ENCODE data around the gene MTERF4. TPM values are rescaled to one million over a fixed set of nuclear protein-coding genes. Genes with fewer than 3 reads are reported as not detected.

The MTERF4 gene
- total RNA-seq, 1 experiment from 2014 or later = 13.6 TPM

DNA sequence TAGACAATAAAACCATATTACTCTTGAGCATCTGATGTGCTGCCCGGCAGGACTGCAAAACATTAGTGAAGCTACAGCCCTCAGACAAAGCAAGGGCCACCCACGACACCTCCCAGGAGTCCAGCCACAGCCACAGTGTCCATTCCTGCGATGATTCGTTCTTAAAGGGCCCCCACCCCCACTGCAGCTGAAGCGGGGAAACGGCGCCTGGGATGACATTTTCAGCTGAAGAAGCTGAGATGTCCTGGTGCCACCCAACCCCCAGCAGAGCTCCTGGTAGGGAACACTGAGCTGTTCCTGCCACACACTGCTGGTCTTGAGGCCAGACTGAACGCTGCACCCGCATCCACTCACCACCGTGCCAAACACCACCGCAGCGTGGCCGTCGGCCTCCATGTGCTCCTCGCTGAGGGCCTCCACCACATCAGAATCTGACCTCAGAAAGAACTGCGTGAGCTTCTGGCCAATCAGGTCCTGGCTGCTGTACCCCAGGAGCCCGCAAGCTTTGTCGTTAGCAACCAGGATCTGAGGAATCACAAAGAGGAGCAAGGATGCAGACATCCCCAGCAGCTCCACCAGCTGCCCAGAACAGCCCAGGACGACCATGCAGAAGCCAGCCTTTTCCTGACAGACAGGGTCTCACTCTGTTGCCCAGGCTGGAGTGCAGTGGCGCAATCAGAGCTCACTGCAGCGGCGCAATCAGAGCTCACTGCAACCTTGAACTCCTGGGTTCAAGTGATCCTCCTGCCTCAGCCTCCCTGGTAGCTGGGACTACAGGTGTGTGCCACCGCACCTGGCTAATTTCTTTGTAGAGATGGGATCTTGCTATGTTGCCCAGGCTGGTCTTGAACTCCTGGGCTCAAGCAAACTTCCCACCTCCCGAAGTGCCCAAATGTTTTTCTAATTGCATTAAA, 37.7 kb upstream of the MTERF4 start:
- no peaks in the 10 kb centered on the region for H3K36me3 ChIP-seq (ENCODE audit: low read depth, low read length)
- H4K20me1 ChIP-seq (ENCODE audit: low read length) = no peaks in the 10 kb centered on the region
- no peaks in the 10 kb centered on the region for H3K79me2 ChIP-seq (ENCODE audit: low read length)
- TF ChIP-seq EZH2 (IDR thresholded peaks at IDR 0.05; ENCODE audit: low read length, unreplicated experiment) = no peak
- TF ChIP-seq EZH2phosphoT487 (IDR thresholded peaks at IDR 0.05; ENCODE audit: borderline replicate concordance, low read length) = no peak
- TF ChIP-seq, protein P1, sequence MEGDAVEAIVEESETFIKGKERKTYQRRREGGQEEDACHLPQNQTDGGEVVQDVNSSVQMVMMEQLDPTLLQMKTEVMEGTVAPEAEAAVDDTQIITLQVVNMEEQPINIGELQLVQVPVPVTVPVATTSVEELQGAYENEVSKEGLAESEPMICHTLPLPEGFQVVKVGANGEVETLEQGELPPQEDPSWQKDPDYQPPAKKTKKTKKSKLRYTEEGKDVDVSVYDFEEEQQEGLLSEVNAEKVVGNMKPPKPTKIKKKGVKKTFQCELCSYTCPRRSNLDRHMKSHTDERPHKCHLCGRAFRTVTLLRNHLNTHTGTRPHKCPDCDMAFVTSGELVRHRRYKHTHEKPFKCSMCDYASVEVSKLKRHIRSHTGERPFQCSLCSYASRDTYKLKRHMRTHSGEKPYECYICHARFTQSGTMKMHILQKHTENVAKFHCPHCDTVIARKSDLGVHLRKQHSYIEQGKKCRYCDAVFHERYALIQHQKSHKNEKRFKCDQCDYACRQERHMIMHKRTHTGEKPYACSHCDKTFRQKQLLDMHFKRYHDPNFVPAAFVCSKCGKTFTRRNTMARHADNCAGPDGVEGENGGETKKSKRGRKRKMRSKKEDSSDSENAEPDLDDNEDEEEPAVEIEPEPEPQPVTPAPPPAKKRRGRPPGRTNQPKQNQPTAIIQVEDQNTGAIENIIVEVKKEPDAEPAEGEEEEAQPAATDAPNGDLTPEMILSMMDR (conservative IDR thresholded peaks at IDR 0.05; ENCODE audit: low read depth, low read length) = no peak
- no peaks in the 10 kb centered on the region for H3K9me3 ChIP-seq (ENCODE audit: low read length)
- H3K4me1 ChIP-seq (ENCODE audit: insufficient read depth, low read length) = no peaks in the 10 kb centered on the region
- intact Hi-C loops (cut with micrococcal nuclease) = no loop called here
- no peak overlapping the region for H3K4me3 ChIP-seq (ENCODE audit: low read length)
- DNase-seq (no peak), ATAC-seq (no peak)
- H3K9ac ChIP-seq (ENCODE audit: low read length) = no peak overlapping the region
- no peak overlapping the region for H3K27ac ChIP-seq (ENCODE audit: low read length)
- BruUV-seq (replicated peaks) = no TSS peak
- H3F3A ChIP-seq (ENCODE audit: low read length, unreplicated experiment) = no peaks in the 10 kb centered on the region
- H3K9me2 ChIP-seq (replicated peaks; ENCODE audit: low read length) = no peaks in the 10 kb centered on the region
- no peaks in the 10 kb centered on the region for H3K27me3 ChIP-seq (ENCODE audit: low read length)
- H3K4me2 ChIP-seq (ENCODE audit: low read length) = no peak overlapping the region
- no peak overlapping the region for H2AFZ ChIP-seq (ENCODE audit: low read length)
- ChIA-PET POLR2A (ENCODE audit: unreplicated experiment) (no interaction called here), CTCF (no interaction called here)

DNA sequence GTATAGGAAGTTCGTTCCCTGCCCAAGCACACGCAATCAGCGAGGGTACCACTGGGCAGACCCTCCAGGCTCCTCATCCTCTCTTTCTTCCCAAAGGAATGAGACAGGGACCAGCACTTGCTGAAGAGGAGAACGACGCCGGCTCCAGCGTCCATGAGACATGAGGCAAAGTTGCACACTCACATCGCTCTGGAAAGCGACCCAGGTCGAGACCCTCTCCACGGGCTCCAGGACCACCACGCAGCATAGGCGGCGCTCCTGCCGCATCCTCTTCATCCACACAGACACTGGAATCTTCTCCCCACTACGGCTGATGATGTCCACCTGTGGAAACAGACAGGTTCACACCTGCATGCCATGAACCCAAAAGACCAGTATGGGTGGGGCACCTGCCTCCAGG, 36.4 kb upstream of the MTERF4 start:
- no peak for DNase-seq
- H3K27ac ChIP-seq (ENCODE audit: low read length) = no peak overlapping the region
- H3F3A ChIP-seq (ENCODE audit: low read length, unreplicated experiment) = no peaks in the 10 kb centered on the region
- TF ChIP-seq, protein P1 (conservative IDR thresholded peaks at IDR 0.05; ENCODE audit: low read depth, low read length) = no peak
- TF ChIP-seq EZH2 (IDR thresholded peaks at IDR 0.05; ENCODE audit: low read length, unreplicated experiment) = no peak
- no peak for TF ChIP-seq EZH2phosphoT487 (IDR thresholded peaks at IDR 0.05; ENCODE audit: borderline replicate concordance, low read length)
- no peak overlapping the region for H3K4me3 ChIP-seq (ENCODE audit: low read length)
- H3K36me3 ChIP-seq (ENCODE audit: low read depth, low read length) = no peaks in the 10 kb centered on the region
- BruUV-seq (replicated peaks) = no TSS peak
- H4K20me1 ChIP-seq (ENCODE audit: low read length) = no peaks in the 10 kb centered on the region
- H3K4me1 ChIP-seq (ENCODE audit: insufficient read depth, low read length) = no peaks in the 10 kb centered on the region
- POLR2A ChIA-PET (ENCODE audit: unreplicated experiment) = no interaction called here
- no peak overlapping the region for H3K4me2 ChIP-seq (ENCODE audit: low read length)
- H3K9me2 ChIP-seq (replicated peaks; ENCODE audit: low read length) = no peaks in the 10 kb centered on the region
- no peaks in the 10 kb centered on the region for H3K79me2 ChIP-seq (ENCODE audit: low read length)
- H3K9me3 ChIP-seq (ENCODE audit: low read length) = no peaks in the 10 kb centered on the region
- no peak for ATAC-seq
- no peaks in the 10 kb centered on the region for H3K27me3 ChIP-seq (ENCODE audit: low read length)
- no peak overlapping the region for H3K9ac ChIP-seq (ENCODE audit: low read length)
- CTCF ChIA-PET = no interaction called here
- no peak overlapping the region for H2AFZ ChIP-seq (ENCODE audit: low read length)
- intact Hi-C loops (cut with micrococcal nuclease) = no loop called here

Measured in PC-3 (cell line).